PFSK-1 (cell line): ENCODE measurements around the gene CCDC89.

Source experiments
- FOXP2 ChIP-seq: optimal IDR thresholded peaks from 2 replicates; pipeline ENCODE3; 2011; ENCODE audit warnings: borderline replicate concordance, control low read depth, inconsistent platforms; ENCODE audit not compliant: insufficient read depth; ENCODE audit errors: extremely low read length, extremely low read depth
- POLR2AphosphoS5 ChIP-seq: IDR thresholded peaks from 2 replicates; pipeline ENCODE4 v1.6.1; 2012; ENCODE audit warnings: low read depth, mild to moderate bottlenecking, control low read depth, low read length, moderate library complexity
- SIN3A ChIP-seq: IDR thresholded peaks from 2 replicates; pipeline ENCODE4 v1.6.1; 2012; ENCODE audit warnings: mild to moderate bottlenecking, low read length, moderate library complexity, borderline replicate concordance; ENCODE audit not compliant: insufficient read depth
- TAF1 ChIP-seq: IDR thresholded peaks from 2 replicates; pipeline ENCODE4 v1.6.1; 2012; ENCODE audit warnings: low read length, control low read depth, borderline replicate concordance; ENCODE audit not compliant: insufficient read depth
- TF ChIP-seq, protein P1 (sequence below), 2 experiments: IDR thresholded peaks; 2 replicates each; pipeline versions ENCODE4 v1.6.1 to v1.8.0; 2011 to 2012; ENCODE audit warnings: low read depth in 2 of 2, low read length in 2 of 2, control low read depth in 1 of 2, inconsistent platforms in 1 of 2, mild to moderate bottlenecking in 1 of 2, moderate library complexity in 1 of 2; ENCODE audit not compliant: insufficient read depth in 1 of 2

The CCDC89 gene

DNA sequence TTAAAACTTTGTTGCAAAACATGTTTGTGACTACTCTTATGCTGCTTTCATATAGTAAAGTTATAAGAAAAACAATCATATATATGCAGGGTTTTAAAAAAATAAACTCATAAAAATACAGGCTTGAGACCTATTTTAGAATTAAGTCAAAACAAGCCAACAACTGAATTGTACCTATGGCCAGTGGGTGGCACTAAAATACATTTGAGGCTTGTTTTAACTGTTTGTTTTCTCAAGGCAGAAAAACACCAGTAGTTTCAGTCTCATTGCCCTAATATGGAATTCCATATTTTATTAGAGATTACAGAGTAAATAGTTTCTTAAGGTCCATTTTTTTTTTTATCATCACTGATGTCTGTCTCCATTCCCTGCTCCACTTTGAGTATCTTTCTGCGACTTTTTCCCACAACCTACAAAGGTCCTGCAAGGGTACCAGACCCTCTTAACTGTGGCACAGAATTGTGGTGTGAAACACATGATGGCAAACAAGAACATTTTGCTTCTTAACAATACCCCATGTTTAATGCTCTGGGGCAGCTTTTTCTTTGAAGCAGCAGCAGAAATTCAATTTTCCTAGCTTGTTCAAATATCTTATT, 8.5 kb upstream of the CCDC89 start:
- no peak for TF ChIP-seq SIN3A
- TF ChIP-seq, protein P1, sequence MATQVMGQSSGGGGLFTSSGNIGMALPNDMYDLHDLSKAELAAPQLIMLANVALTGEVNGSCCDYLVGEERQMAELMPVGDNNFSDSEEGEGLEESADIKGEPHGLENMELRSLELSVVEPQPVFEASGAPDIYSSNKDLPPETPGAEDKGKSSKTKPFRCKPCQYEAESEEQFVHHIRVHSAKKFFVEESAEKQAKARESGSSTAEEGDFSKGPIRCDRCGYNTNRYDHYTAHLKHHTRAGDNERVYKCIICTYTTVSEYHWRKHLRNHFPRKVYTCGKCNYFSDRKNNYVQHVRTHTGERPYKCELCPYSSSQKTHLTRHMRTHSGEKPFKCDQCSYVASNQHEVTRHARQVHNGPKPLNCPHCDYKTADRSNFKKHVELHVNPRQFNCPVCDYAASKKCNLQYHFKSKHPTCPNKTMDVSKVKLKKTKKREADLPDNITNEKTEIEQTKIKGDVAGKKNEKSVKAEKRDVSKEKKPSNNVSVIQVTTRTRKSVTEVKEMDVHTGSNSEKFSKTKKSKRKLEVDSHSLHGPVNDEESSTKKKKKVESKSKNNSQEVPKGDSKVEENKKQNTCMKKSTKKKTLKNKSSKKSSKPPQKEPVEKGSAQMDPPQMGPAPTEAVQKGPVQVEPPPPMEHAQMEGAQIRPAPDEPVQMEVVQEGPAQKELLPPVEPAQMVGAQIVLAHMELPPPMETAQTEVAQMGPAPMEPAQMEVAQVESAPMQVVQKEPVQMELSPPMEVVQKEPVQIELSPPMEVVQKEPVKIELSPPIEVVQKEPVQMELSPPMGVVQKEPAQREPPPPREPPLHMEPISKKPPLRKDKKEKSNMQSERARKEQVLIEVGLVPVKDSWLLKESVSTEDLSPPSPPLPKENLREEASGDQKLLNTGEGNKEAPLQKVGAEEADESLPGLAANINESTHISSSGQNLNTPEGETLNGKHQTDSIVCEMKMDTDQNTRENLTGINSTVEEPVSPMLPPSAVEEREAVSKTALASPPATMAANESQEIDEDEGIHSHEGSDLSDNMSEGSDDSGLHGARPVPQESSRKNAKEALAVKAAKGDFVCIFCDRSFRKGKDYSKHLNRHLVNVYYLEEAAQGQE (IDR thresholded peaks at IDR 0.05; ENCODE audit: insufficient read depth in 1 of 2, low read depth in 2 of 2, low read length in 2 of 2): no peak
- TF ChIP-seq TAF1: no peak

DNA sequence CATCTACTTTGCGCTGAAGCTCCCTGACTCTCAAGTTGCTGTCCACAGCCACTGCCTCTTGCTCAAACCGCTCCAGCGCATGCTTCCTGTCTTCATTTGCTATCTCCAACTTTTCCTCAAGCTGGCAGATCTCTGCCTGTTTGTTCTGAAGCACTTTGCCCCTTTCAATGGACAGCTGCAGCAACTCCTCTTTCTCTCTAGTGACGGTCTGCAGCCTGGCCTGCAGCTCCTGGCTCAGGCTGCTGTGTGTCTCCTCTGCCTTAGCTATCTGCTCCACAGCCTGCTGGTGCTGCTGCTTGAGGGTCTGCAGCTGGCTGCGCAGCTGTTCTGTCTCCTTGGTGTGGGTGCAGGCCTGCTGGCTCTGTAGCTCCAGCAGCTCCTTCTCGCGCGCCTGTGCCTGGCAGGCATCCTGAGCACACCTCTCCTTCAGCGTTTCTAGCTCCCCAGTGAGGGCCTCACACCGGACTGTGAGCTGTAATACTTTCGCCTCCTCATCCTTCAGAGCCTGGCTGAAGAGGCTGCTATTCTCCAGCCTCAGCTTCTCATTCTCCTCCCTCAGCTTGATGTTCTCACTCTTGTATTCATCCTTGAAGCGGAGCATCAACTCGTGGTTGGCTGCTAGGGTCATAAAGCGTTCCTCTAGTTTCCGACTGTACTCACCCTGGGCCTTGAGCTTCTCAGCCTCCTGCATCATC, 723 bp downstream of the CCDC89 start:
- TF ChIP-seq, protein P1 (IDR thresholded peaks at IDR 0.05; ENCODE audit: insufficient read depth in 1 of 2, low read depth in 2 of 2, low read length in 2 of 2): 0 out of 4 replicates have a peak, but pooled peaks of 1 of the 2 experiments have one; percentile 40
- TF ChIP-seq SIN3A: no peak

DNA sequence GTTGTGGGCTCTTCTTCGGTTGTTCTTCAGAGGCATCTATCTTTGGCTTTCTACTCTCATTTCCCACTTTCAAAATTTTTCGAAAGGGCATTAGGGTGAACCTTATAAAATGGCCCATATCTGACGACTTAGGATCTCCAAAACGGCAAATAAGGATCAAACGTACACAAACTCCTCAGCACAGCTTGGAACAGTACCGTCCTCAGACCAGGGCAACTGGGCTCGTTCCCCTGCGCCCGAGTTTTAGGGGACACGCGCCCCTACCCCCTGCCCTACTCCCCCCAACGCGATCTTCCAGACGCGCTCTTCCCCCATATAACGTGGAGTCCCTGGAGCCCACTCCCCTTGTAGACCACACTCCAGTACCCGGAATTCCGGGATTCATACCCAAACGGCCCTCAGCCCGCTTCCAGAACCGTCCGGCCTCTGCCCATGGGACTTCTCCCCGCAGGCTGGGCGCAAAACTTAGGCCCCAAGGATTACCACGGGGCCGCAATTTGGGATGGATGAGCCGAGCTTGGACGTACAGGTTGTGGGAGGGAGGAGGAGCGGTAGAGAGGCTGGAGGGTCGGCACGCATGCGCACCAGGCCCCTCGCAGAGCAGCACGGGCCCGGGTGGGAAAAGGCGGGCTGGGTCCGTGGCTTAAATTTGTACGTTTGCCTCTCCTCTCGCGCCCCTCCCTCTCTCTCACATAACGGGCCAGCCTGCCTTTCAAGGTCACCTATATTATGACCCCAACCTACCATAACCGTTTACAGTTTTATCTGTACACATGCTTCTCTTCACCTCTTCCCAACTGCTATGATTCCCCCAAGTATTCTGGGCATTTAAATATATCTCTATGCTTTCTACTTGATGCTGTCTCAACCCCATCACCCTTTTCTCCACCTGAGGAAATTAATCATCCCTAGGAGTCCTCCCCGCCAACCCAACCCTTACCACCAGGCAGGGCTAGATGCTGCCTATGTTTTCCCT, 3.4 kb downstream of the CCDC89 start:
- TF ChIP-seq, protein P1 (IDR thresholded peaks at IDR 0.05; ENCODE audit: insufficient read depth in 1 of 2, low read depth in 2 of 2, low read length in 2 of 2): no peak
- TF ChIP-seq SIN3A (no peak), POLR2AphosphoS5 (no peak), FOXP2 (no peak), TAF1 (no peak)

DNA sequence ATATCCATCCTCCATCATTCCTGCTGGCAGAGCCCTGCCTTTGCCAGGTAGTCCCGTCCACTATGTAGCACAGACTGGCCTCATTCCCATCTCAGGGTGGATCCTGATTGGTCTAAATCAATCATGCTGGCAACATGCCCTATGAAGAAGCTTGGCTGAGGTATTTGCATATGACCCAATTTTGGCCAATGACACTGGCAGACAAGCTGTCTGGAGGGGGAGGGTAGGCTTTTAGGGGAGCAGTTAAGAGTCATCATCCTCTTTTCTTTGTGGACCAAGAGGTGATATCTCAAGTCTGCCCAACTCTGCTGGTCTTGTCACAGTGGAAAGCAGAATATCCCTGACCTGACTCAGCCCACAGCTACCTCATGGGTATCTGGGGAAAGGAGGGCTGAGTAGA, 5.1 kb downstream of the CCDC89 start:
- TF ChIP-seq POLR2AphosphoS5 (no peak), SIN3A (no peak), TAF1 (no peak), FOXP2 (no peak)
- TF ChIP-seq, protein P1 (IDR thresholded peaks at IDR 0.05; ENCODE audit: insufficient read depth in 1 of 2, low read depth in 2 of 2, low read length in 2 of 2): no peak
